ENCODE measurements around the gene PFDN4.

Gene PFDN4

DNA sequence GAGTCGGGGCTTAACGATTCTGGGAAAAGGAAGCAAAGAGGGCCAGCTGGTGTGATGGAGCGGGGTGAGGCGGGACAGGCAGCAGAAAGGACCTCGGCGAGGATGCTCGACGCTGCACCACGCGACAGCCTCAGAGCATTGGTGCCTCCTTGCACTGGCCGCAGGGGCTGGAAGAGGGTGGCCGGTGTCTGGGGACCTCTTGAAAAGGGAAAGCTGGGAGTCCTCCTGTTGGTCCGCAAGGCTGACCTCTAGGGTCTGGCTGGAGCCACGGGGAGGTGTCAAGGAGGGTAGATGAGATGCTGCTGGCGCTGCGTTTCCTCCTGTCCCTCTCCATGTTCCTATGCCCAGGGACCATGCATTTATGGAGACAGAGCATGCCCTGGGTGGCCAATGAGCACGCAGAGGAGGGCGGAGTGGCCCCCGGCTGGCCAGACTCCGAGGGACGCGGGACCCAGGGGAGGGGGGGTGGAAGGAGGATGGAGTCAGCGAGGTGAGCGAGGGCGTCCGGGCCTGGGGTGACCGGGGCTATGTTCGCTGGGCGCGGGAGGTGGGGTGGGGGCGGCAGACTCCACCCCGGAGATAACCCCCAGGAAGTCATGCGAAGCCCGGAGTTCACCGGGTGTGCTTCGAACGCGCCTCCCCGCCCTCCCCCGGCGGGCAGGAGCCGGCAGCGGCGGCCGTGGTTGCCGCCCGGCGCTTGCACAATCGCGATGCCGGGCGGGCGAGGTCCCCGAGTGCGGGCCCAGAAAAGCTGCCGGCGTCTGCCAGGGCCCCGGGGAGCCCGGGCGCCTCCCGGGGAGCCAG, 34.0 kb upstream of the PFDN4 start, which contains the start of gene CYP24A1:
Gene CYP24A1 (minus strand): TSS at position 334 of the 804 bp plus-strand sequence. CDS start 407 bp downstream, outside the sequence.
- no peak for DNase-seq (ENCODE audit: low read depth)

- DNase-seq (ENCODE audit: low read depth): no peak
Measured at GRCh38 chr20:54174457-54175175, 33.3 kb upstream of the PFDN4 start.

DNA sequence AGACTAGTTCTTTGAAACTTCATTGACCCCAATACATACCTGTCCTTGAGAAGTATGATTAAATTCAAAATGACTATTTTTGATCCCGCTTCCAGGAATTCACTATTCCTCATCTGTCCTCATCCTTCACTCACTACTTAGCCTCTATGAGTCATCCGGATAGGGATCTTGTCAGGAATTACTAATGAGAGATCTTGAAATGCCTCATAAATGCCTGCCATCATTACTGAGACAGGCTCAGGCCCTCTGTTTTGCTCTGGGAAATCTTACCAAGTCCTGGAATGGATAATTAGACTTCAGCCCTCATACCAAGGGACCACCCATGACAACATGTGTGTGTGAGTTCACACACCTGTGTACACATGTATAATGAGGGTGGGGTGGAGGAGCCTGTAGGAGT, 31.3 kb upstream of the PFDN4 start:
- no peak for DNase-seq (ENCODE audit: low read depth)

- no peak for DNase-seq (ENCODE audit: low read depth)
Measured at GRCh38 chr20:54177378-54177777, 30.5 kb upstream of the PFDN4 start.

- no peak for DNase-seq (ENCODE audit: low read depth)
Measured at GRCh38 chr20:54178256-54178655, 29.6 kb upstream of the PFDN4 start.

DNA sequence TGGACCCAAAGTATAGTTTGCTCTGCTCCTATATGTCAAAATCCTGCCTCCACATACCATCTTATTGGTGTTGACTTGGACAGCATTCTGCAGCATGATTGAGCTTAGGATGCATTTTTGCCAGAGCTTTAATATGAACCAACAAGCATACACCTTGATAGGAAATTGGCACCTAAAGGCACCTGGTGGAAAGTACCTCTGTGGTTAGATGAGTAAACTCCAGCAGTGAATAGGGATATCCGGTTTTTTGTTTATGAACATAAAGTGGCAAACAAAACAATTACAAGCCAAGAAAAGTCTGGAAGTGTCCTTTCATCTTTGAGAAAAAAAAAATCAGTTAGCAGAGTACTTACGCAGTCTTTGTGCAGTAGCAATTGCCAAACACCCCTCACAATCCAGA, 27.9 kb upstream of the PFDN4 start:
- DNase-seq (ENCODE audit: low read depth): no peak

DNA sequence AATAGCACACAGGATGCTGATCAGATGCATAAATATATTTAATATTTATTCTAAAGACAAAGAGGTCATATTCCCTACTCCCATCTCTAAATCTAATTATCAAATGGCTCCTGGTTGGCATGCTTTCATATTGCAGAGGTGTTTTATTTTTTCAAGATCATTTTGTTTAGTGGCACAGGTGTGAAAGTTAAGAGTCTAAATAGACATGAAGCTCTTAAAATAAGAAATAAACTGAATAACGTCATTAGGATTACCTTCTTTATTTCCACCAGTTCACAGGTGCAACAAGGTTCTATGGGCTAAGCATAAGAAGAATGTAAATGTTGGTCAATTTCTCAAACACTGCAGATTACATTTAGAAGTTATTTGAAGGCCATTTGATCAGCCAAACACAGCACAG, 27.0 kb upstream of the PFDN4 start:
- DNase-seq (ENCODE audit: low read depth): no peak

DNA sequence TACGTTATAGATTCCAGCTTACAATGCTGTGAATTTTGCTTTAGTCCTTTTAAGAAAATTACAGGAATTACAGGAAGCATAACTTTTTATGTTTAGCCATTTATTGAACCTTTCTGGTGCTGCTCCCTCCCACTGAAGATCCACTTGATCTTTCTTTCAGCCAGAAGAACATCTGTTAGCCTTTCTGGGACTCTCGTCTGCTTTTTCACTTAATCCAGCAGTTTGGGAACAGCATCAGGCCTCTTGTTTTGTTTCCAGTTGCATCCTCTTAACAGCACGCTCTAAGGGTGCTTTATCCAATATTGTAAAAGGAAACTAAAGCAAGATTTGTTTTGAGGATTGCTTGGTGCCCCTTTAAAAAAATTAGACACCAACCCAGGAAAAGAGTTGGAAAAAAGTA, 23.8 kb upstream of the PFDN4 start:
- DNase-seq (ENCODE audit: low read depth): no peak

- no peak for DNase-seq (ENCODE audit: low read depth)
Measured at GRCh38 chr20:54184904-54185626, 22.8 kb upstream of the PFDN4 start.

- no peak for DNase-seq (ENCODE audit: low read depth)
Measured at GRCh38 chr20:54188132-54188849, 19.6 kb upstream of the PFDN4 start.

DNA sequence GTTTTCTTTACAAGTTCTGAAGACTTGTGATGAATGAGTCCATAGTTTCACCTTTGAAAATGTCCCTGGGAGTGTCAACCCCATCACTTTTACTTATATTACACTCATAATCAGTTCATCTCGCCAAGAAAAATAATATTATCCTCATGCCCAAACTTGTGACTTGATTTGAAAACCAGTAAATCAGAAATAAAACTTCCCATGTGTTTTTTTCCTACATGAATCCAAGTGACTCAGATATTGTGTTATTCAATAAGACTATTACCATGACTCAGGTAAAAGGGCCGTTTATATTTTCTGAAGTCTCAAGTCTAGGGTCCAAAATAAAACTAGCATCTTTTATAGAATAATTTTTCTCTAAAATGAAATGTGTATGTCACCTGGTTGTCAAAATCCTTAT, 18.3 kb upstream of the PFDN4 start:
- DNase-seq (ENCODE audit: low read depth): no peak

GRCh38 chr20:54190217-54190616, 17.7 kb upstream of the PFDN4 start:
- no peak for DNase-seq (ENCODE audit: low read depth)

DNA sequence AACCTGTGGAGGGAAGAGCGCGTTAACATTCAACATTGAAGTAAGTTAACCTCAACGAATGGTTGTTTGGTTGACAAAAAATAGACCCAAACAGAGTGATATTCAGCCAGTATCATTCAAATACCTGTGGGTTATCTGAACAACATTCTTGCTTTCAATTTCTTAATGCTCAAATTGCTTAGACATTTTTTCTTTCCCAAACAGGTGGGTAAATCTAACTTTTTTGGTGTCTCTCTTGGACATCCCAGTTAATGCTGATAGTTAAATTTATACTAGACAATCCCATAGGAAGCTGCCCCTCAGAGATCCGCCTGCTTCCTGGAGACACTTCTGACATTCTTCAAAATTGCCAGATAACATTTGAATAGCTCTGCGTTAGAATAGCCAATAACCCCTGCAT, 14.1 kb upstream of the PFDN4 start:
- DNase-seq (ENCODE audit: low read depth): no peak

- DNase-seq (ENCODE audit: low read depth): no peak
Measured at GRCh38 chr20:54194724-54195438, 13.0 kb upstream of the PFDN4 start.

DNA sequence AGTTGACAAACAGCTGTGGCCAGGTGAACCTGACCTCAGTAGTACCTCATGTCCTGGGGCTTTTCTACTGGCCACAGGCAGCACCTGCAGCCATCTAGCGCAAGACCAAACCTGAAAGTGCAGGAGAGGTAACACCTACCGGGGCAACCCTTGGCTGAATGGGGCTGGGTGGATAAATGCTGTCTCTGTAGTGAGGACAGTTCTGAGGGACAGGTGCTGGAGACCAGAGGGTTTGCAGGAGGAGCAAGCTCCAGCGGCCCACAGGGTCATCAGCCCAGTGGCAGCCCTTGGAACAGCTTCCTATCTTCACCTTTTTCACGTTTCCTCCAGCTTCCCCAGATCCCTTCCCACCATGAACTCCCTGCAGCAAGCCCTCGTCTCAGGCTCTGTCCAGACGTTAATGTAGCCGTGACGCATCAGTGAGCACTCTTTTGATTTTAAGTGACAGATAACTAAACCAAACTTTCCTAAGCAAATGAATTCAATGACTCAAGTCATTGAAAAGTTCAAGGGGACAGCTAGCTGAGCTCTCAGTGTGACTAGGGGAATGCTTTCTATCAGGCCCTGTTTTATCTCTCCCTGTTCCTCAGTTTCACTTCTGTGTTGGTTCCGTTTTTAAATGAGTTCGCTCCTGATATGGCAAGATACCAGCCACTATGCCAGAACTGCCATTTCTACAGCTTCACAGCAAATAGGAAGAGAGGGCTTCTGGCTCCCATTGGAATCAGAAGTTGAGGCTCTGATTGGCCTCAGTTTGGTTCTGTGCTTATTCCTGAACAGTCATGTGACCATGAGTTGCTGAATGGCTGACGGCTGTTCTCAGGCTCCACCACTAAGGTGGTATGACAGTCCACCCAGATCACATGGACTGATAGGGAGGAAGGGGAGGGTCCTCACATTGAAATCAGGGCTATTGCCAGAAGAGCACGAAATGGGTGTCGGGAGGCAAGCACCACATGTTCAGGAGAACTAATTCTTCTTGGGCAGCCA, 12.1 kb upstream of the PFDN4 start:
- DNase-seq (ENCODE audit: low read depth): no peak

GRCh38 chr20:54197621-54198604, 10.0 kb upstream of the PFDN4 start:
- DNase-seq (ENCODE audit: low read depth): peak; percentile 44

- DNase-seq (ENCODE audit: low read depth): no peak
Measured at GRCh38 chr20:54199283-54199682, 8.6 kb upstream of the PFDN4 start.

DNA sequence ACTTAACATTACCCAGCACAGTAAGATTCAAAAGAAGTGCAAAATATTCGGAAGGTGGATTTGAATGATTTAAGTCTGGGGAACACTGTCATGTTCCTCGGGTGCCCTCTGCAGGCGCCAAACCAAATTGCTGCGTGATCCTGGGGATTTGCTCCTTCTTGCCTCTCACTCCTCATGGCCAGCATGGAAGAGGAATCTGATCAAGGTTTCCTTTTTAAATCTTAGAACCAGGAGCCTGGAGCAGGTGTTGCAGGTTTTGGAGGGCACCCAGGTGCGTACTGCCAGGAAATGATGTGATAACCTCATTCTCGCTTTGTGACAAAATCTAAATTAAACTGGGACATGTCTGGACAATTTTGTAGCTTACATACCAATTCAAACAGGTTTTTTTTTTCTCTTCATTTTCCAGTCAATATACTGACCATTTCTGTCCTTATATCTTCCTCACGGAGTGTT, 8.1 kb upstream of the PFDN4 start:
- peak; percentile 48 for DNase-seq (ENCODE audit: low read depth)

Data from non-pigmented ciliary epithelial cell (primary cell).